Hepatocyte (in vitro differentiated cells): ENCODE results near the gene ATXN7L1. TPM values are rescaled to one million over a fixed set of nuclear protein-coding genes. Genes with fewer than 3 reads are reported as not detected.

Experiments
- DNase-seq: peaks from one replicate; pipeline ENCODE4 v3.0.0-alpha.2; 2016; ENCODE audit warnings: low spot score
- H2AFZ ChIP-seq: fragments of 200-600 bp; sonication (generic); 2 replicates; pipeline ENCODE4 v1.6.0; 2016; ENCODE audit warnings: antibody characterized with exemption, mild to moderate bottlenecking
- H3K27ac ChIP-seq: fragments of 200-600 bp; sonication (generic); 2 replicates; pipeline ENCODE4 v1.5.1; 2016; ENCODE audit warnings: mild to moderate bottlenecking
- H3K27me3 ChIP-seq: fragments of 200-600 bp; sonication (generic); 2 replicates; pipeline ENCODE4 v1.6.1; 2016
- H3K36me3 ChIP-seq: fragments of 200-600 bp; sonication (generic); replicated peaks from 2 replicates; pipeline ENCODE4 v1.5.1; 2016; ENCODE audit warnings: low read depth; ENCODE audit not compliant: insufficient read depth
- H3K4me1 ChIP-seq: fragments of 200-600 bp; sonication (generic); 2 replicates; pipeline ENCODE4 v1.5.1; 2016; ENCODE audit warnings: mild to moderate bottlenecking, moderate library complexity; ENCODE audit not compliant: insufficient read depth
- H3K4me2 ChIP-seq: fragments of 200-600 bp; sonication (generic); 2 replicates; pipeline ENCODE4 v1.6.0; 2016
- H3K4me3 ChIP-seq: fragments of 200-600 bp; sonication (generic); 2 replicates; pipeline ENCODE4 v1.5.1; 2016; ENCODE audit warnings: mild to moderate bottlenecking
- H3K79me2 ChIP-seq: fragments of 200-600 bp; sonication (generic); 2 replicates; pipeline ENCODE4 v1.6.0; 2017; ENCODE audit warnings: mild to moderate bottlenecking
- H3K9me2 ChIP-seq: fragments of 200-600 bp; sonication (generic); replicated peaks from 2 replicates; pipeline ENCODE4 v1.6.0; 2017; ENCODE audit warnings: mild to moderate bottlenecking; ENCODE audit not compliant: insufficient read depth
- H3K9me3 ChIP-seq: fragments of 200-600 bp; sonication (generic); 2 replicates; pipeline ENCODE4 v1.5.1; 2016; ENCODE audit warnings: low read depth, mild to moderate bottlenecking
- H4K20me1 ChIP-seq: fragments of 200-600 bp; sonication (generic); 2 replicates; pipeline ENCODE4 v1.6.0; 2016; ENCODE audit warnings: mild to moderate bottlenecking; ENCODE audit not compliant: insufficient read depth, poor library complexity, severe bottlenecking
- EZH2 ChIP-seq: fragments of 200-600 bp; sonication (generic); IDR thresholded peaks from 2 replicates; pipeline ENCODE4 v1.6.1; 2016; ENCODE audit warnings: antibody characterized with exemption, mild to moderate bottlenecking, borderline replicate concordance
- EZH2phosphoT487 ChIP-seq: fragments of 200-600 bp; sonication (generic); IDR thresholded peaks from one replicate; pipeline ENCODE4 v1.6.1; 2018; ENCODE audit warnings: antibody characterized with exemption, mild to moderate bottlenecking, low read depth, moderate library complexity; ENCODE audit not compliant: unreplicated experiment, severe bottlenecking
- WGBS: methylation state at CpG from one replicate; pipeline ENCODE4 v1.1.6; 2016; ENCODE audit warnings: low lambda C conversion rate; ENCODE audit errors: missing lambda C conversion rate; 5-methylcytosine and 5-hydroxymethylcytosine counted together
- polyA plus RNA-seq: library from polyadenylated mRNA; unstranded; fragments of >200 nt; fragmentation: Nextera tagmentation; extraction: Ambion mirVana; gene quantifications from 2 replicates; pipeline ENCODE4 v1.2.1, GENCODE V29; 2016
- total RNA-seq: library from RNA; depleted of rRNA; stranded (reverse); fragments of >200 nt; gene quantifications from 2 replicates; pipeline ENCODE4 v1.2.3, GENCODE V29; 2014
- TF ChIP-seq, protein P1 (sequence below): fragments of 200-600 bp; sonication (generic); IDR thresholded peaks from 2 replicates; pipeline ENCODE4 v1.5.1; 2016; ENCODE audit warnings: antibody characterized with exemption, mild to moderate bottlenecking; ENCODE audit not compliant: poor library complexity

ATXN7L1 gene
- total and polyA plus RNA-seq, 2 experiments from 2014 or later = 8.9 to 9.3 TPM

DNA sequence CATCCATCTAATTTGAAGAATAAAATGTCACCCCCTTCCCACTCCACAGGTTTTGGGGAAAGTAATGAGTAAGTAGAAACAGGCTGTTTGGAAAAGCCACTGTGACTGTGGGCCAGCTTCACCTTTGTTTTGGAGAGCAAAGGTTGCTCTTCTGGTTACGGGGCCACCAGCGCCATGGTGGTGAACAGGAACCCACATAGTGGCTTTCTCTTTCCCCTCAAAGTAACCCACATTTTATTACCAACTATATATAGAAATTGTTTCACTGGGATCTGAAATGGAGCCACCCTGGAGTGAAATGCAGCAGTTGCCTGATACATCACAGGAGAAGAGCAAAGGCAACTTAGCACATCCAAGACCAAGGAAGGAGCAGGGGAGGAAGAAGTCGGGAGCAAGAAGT, 182.8 kb downstream of the ATXN7L1 start:
- DNase-seq = no peak
- TF ChIP-seq EZH2phosphoT487 (no peak), EZH2 (no peak)
- TF ChIP-seq, protein P1, sequence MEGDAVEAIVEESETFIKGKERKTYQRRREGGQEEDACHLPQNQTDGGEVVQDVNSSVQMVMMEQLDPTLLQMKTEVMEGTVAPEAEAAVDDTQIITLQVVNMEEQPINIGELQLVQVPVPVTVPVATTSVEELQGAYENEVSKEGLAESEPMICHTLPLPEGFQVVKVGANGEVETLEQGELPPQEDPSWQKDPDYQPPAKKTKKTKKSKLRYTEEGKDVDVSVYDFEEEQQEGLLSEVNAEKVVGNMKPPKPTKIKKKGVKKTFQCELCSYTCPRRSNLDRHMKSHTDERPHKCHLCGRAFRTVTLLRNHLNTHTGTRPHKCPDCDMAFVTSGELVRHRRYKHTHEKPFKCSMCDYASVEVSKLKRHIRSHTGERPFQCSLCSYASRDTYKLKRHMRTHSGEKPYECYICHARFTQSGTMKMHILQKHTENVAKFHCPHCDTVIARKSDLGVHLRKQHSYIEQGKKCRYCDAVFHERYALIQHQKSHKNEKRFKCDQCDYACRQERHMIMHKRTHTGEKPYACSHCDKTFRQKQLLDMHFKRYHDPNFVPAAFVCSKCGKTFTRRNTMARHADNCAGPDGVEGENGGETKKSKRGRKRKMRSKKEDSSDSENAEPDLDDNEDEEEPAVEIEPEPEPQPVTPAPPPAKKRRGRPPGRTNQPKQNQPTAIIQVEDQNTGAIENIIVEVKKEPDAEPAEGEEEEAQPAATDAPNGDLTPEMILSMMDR = no peak
- H3K27me3 ChIP-seq = no peaks in the 10 kb centered on the region
- H3K79me2 ChIP-seq = no peaks in the 10 kb centered on the region
- H2AFZ ChIP-seq = no peak overlapping the region
- H3K9me3 ChIP-seq = no peaks in the 10 kb centered on the region
- no peak overlapping the region for H3K4me3 ChIP-seq
- peaks cover 10% of the 10 kb centered on the region for H3K4me1 ChIP-seq
- H3K27ac ChIP-seq = no peak overlapping the region
- no peak overlapping the region for H3K4me2 ChIP-seq
- H3K36me3 ChIP-seq = no peaks in the 10 kb centered on the region
- no peaks in the 10 kb centered on the region for H3K9me2 ChIP-seq
- WGBS = 85% methylated on average over 3 of the region's 3 CpGs
- no peaks in the 10 kb centered on the region for H4K20me1 ChIP-seq

DNA sequence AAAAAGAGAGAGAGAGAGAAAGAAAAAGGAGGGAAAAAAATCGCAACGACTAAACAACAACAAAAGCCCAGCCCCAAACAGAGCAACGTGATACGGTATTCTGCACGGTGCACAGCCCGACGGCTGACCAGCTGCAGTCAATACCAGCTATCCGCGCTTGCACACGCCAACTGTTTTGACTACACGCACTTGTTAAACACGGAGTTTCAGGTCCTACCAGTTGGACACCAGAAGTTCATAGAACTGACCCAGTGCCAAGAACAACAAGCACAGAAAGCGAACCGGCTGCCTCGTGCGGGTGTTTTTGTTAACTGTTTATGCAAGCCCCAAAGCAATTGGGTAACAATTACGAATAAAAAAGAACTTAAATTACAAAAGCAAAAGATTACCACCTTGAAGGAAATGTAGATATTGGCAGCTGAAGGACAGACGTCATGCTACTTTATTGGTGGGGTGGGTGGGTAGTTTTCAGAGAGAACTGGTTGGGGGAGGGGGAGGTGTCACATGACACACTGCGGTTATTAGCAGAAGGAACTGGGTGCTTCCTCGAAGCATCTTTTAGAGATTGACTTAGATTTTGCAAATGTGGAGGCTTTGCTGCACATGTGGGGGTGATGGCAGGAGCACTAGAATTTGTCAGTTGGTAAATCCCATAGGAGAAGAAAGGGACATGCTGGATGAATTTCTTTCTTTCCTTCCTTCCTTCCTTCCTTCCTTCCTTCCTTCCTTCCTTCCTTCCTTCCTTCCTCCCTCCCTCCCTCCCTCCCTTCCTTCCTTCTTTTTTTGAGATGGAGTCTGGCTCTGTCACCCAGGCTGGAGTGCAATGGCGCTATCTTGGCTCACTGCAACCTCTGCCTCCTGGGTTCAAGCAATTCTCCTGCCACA, 184.5 kb downstream of the ATXN7L1 start:
- Histone ChIP-seq H2AFZ (peak overlapping the region; percentile 4), H3K27me3 (no peaks in the 10 kb centered on the region), H3K4me1 (peaks cover 10% of the 10 kb centered on the region), H3K9me2 (no peaks in the 10 kb centered on the region), H3K79me2 (no peaks in the 10 kb centered on the region), H3K9me3 (no peaks in the 10 kb centered on the region), H3K4me2 (peak overlapping the region; percentile 78), H3K36me3 (no peaks in the 10 kb centered on the region), H3K27ac (peak overlapping the region; percentile 82), H3K4me3 (peak overlapping the region; percentile 3), H4K20me1 (no peaks in the 10 kb centered on the region)
- WGBS = 17% methylated on average over 20 of the region's 21 CpGs
- peak; percentile 75 for DNase-seq
- no peak for TF ChIP-seq EZH2

DNA sequence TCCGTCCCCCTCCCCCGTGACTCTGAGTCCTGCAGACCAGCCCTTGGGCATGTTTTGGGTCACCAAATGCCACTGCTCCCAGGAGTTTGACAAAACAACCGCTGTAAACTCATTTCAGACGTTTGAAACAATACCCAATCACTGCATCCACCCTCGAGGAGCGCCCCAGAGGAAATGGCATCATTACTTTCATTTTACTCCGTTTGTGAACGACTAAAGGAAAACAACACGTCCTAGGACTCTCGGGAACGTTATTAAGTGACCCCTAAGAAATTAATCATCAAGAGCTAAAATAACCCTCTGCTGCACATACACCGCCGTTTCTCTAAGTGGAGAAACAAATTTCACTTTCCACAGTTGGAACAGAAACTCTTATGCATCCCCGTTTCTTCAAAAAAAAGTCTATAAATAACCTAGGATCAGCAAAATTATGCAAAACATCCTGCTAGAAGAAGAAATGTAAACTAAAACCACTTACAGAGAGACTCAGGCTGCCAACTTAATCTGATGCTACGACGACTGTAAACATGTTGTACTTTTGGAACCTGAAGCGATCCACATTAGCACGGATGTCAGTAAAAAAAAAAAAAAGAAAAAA, 185.2 kb downstream of the ATXN7L1 start:
- 16% methylated on average over 18 of the region's 18 CpGs for WGBS

More for the DNA sequence above, 185.2 kb downstream of the ATXN7L1 start:
- TF ChIP-seq EZH2 (no peak), EZH2phosphoT487 (no peak)
- TF ChIP-seq, protein P1 = no peak
- H4K20me1 ChIP-seq = no peaks in the 10 kb centered on the region
- no peaks in the 10 kb centered on the region for H3K9me3 ChIP-seq
- H3K4me1 ChIP-seq = peaks cover 10% of the 10 kb centered on the region
- peak overlapping the region; percentile 82 for H3K27ac ChIP-seq
- peak overlapping the region; percentile 78 for H3K4me2 ChIP-seq
- no peaks in the 10 kb centered on the region for H3K36me3 ChIP-seq
- no peaks in the 10 kb centered on the region for H3K9me2 ChIP-seq
- H3K4me3 ChIP-seq = peak overlapping the region; percentile 3
- H3K79me2 ChIP-seq = no peaks in the 10 kb centered on the region
- H3K27me3 ChIP-seq = no peaks in the 10 kb centered on the region
- DNase-seq = no peak
- peak overlapping the region; percentile 4 for H2AFZ ChIP-seq
